H1 (cell line): ENCODE data around the gene ATF7. TPM values are rescaled to one million over a fixed set of nuclear protein-coding genes. Genes with fewer than 3 reads are reported as not detected.

Experiments used
- CTCF ChIA-PET: fragments of 300-600 bp; sonication (Branson Sonifier 250); formaldehyde crosslinking; loops from one replicate; lab custom pipeline; 2021; ENCODE audit not compliant: partially characterized antibody; lab: Charles Lee
- POLR2A ChIA-PET: fragments of 300-600 bp; sonication (Branson Sonifier 250); formaldehyde crosslinking; loops from one replicate; lab custom pipeline; 2021; ENCODE audit warnings: inconsistent platforms; ENCODE audit not compliant: partially characterized antibody; lab: Charles Lee
- DNase-seq, 2 experiments: peaks; one replicate each; pipeline versions ENCODE4 v3.0.0 to v3.0.0-alpha.2; 2010 to 2022; ENCODE audit warnings: low spot score in 2 of 2, low read depth in 1 of 2, mixed read lengths in 1 of 2
- FAIRE-seq: peaks from 2 replicates; lab custom pipeline; 2011; peaks lifted over from hg19 to GRCh38; lab: Jason Lieb, UNC
- H2AFZ ChIP-seq: 2 replicates; pipeline ENCODE4 v1.8.1; 2012; ENCODE audit warnings: low read length, inconsistent platforms
- H2AK5ac ChIP-seq: 2 replicates; pipeline ENCODE4 v1.6.1; 2013; ENCODE audit warnings: low read depth, low read length
- H2BK120ac ChIP-seq: replicated peaks from 2 replicates; pipeline ENCODE3; 2013; ENCODE audit warnings: low read depth, low read length, inconsistent platforms
- H2BK12ac ChIP-seq: 2 replicates; pipeline ENCODE4 v1.6.1; 2013; ENCODE audit warnings: low read depth, low read length
- H2BK15ac ChIP-seq: 2 replicates; pipeline ENCODE4 v1.6.1; 2013; ENCODE audit warnings: low read length
- H2BK20ac ChIP-seq: 2 replicates; pipeline ENCODE4 v1.6.1; 2013; ENCODE audit warnings: low read length
- H2BK5ac ChIP-seq: 2 replicates; pipeline ENCODE4 v1.6.1; 2013; ENCODE audit warnings: low read depth, low read length
- H3K14ac ChIP-seq: 2 replicates; pipeline ENCODE4 v1.6.1; 2013; ENCODE audit warnings: inconsistent platforms; ENCODE audit not compliant: insufficient read length
- H3K18ac ChIP-seq: 2 replicates; pipeline ENCODE4 v1.6.1; 2013; ENCODE audit warnings: low read length; ENCODE audit errors: extremely low read depth
- H3K23ac ChIP-seq: 2 replicates; pipeline ENCODE4 v1.6.1; 2013; ENCODE audit warnings: inconsistent platforms; ENCODE audit not compliant: insufficient read length
- H3K23me2 ChIP-seq: 2 replicates; pipeline ENCODE4 v1.6.1; 2013; ENCODE audit warnings: low read depth, low read length
- H3K27ac ChIP-seq: 2 replicates; pipeline ENCODE4 v1.6.1; 2011; ENCODE audit warnings: low read depth, low read length, inconsistent platforms
- H3K27me3 ChIP-seq, 4 experiments: replicated peaks in 1 of 4; 1 replicate in 1 of 4; 2 replicates in 3 of 4; pipeline versions ENCODE4 v1.6.1 to v1.8.1; 2011 to 2013; ENCODE audit warnings: low read length in 3 of 4, mild to moderate bottlenecking in 3 of 4, inconsistent platforms in 2 of 4, mixed read lengths in 2 of 4, moderate library complexity in 1 of 4; ENCODE audit not compliant: control insufficient read depth in 3 of 4, insufficient read depth in 3 of 4; ENCODE audit errors: extremely low read depth in 1 of 4
- H3K36me3 ChIP-seq, 4 experiments: 2 replicates each; pipeline versions ENCODE4 v1.6.1 to v1.8.1; 2011 to 2013; ENCODE audit warnings: mild to moderate bottlenecking in 4 of 4, low read length in 3 of 4, moderate library complexity in 2 of 4, control low read depth in 1 of 4, inconsistent platforms in 1 of 4; ENCODE audit not compliant: insufficient read depth in 4 of 4, control insufficient read depth in 2 of 4
- H3K4ac ChIP-seq: replicated peaks from 2 replicates; pipeline ENCODE3; 2013; ENCODE audit warnings: low read length, low read depth, mixed read lengths, inconsistent platforms; ENCODE audit not compliant: insufficient read length
- H3K4me1 ChIP-seq, 4 experiments: replicated peaks in 1 of 4; 1 replicate in 1 of 4; 2 replicates in 3 of 4; pipeline versions ENCODE4 v1.6.1 to v1.8.1; 2011 to 2013; ENCODE audit warnings: low read length in 3 of 4, inconsistent platforms in 2 of 4, mixed read lengths in 1 of 4; ENCODE audit not compliant: insufficient read depth in 4 of 4, control insufficient read depth in 3 of 4
- H3K4me2 ChIP-seq, 2 experiments: 2 replicates each; pipeline versions ENCODE4 v1.6.1 to v1.8.1; 2011 to 2013; ENCODE audit warnings: low read depth in 2 of 2, low read length in 2 of 2, control low read depth in 1 of 2, inconsistent platforms in 1 of 2, mild to moderate bottlenecking in 1 of 2; ENCODE audit not compliant: insufficient read depth in 1 of 2
- H3K4me3 ChIP-seq, 4 experiments: fragments of 200-600, 300-600 bp in 1 of 4; sonication (generic), shearing (Covaris generic), sonication (Bioruptor Twin) in 1 of 4; 2 replicates each; pipeline versions ENCODE4 v1.5.1 to v1.8.1; 2011 to 2016; ENCODE audit warnings: low read length in 4 of 4, low read depth in 3 of 4, control low read depth in 2 of 4, inconsistent platforms in 2 of 4, mild to moderate bottlenecking in 2 of 4, mixed read lengths in 1 of 4, moderate library complexity in 1 of 4; ENCODE audit not compliant: insufficient read depth in 2 of 4; ENCODE audit errors: extremely low read depth in 1 of 4
- H3K56ac ChIP-seq: replicated peaks from 2 replicates; pipeline ENCODE3; 2013; ENCODE audit warnings: low read depth, mild to moderate bottlenecking, mixed read lengths, low read length, inconsistent platforms; ENCODE audit not compliant: insufficient read length
- H3K79me1 ChIP-seq: 2 replicates; pipeline ENCODE4 v1.6.1; 2013; ENCODE audit warnings: low read depth, low read length, control low read depth
- H3K79me2 ChIP-seq, 2 experiments: 2 replicates each; pipeline versions ENCODE4 v1.6.1 to v1.8.1; 2012 to 2013; ENCODE audit warnings: low read length in 2 of 2, mild to moderate bottlenecking in 2 of 2, inconsistent platforms in 1 of 2; ENCODE audit not compliant: insufficient read depth in 2 of 2, control insufficient read depth in 1 of 2
- H3K9ac ChIP-seq, 4 experiments: replicated peaks in 1 of 4; 1 replicate in 1 of 4; 2 replicates in 3 of 4; pipeline versions ENCODE4 v1.6.1 to v1.8.1; 2011 to 2013; ENCODE audit warnings: low read depth in 3 of 4, low read length in 3 of 4, control low read depth in 2 of 4, mild to moderate bottlenecking in 2 of 4, moderate library complexity in 2 of 4, inconsistent platforms in 1 of 4; ENCODE audit errors: extremely low read depth in 1 of 4
- H3K9me3 ChIP-seq, 2 experiments: 2 replicates each; pipeline versions ENCODE4 v1.6.1 to v1.8.1; 2012 to 2013; ENCODE audit warnings: mild to moderate bottlenecking in 2 of 2, moderate library complexity in 2 of 2, control low read depth in 1 of 2, inconsistent platforms in 1 of 2, low read depth in 1 of 2, low read length in 1 of 2, mixed read lengths in 1 of 2; ENCODE audit not compliant: insufficient read depth in 2 of 2
- H4K20me1 ChIP-seq, 2 experiments: replicated peaks in 1 of 2; 2 replicates each; pipeline versions ENCODE3 to v1.8.1; 2011 to 2013; ENCODE audit warnings: inconsistent platforms in 2 of 2, low read length in 2 of 2, mild to moderate bottlenecking in 1 of 2; ENCODE audit not compliant: insufficient read depth in 2 of 2, control insufficient read depth in 1 of 2
- H4K5ac ChIP-seq: 2 replicates; pipeline ENCODE4 v1.6.1; 2013; ENCODE audit warnings: low read length, low read depth, mixed read lengths, inconsistent platforms; ENCODE audit not compliant: insufficient read length
- H4K8ac ChIP-seq: 2 replicates; pipeline ENCODE4 v1.8.0; 2013; ENCODE audit warnings: mild to moderate bottlenecking, moderate library complexity, low read length, inconsistent platforms; ENCODE audit not compliant: insufficient read depth; ENCODE audit errors: extremely low read depth
- H4K91ac ChIP-seq: replicated peaks from 2 replicates; pipeline ENCODE3; 2013; ENCODE audit warnings: low read length, mixed read lengths, inconsistent platforms; ENCODE audit not compliant: insufficient read length
- CHD1 ChIP-seq: IDR thresholded peaks from 2 replicates; pipeline ENCODE4 v1.6.1; 2012; ENCODE audit warnings: low read depth, low read length, improper control_type of control experiment
- EP300 ChIP-seq, 2 experiments: IDR thresholded peaks; 1 replicate in 1 of 2; 2 replicates in 1 of 2; pipeline ENCODE4 v1.6.1; 2011 to 2012; ENCODE audit warnings: low read depth in 2 of 2, low read length in 2 of 2, mild to moderate bottlenecking in 2 of 2, borderline replicate concordance in 1 of 2, inconsistent platforms in 1 of 2, moderate library complexity in 1 of 2
- EZH2 ChIP-seq: fragments of 200-600 bp; sonication (generic); IDR thresholded peaks from 2 replicates; pipeline ENCODE4 v1.7.1; 2012; ENCODE audit warnings: low read depth, mild to moderate bottlenecking, moderate library complexity, low read length, inconsistent platforms; ENCODE audit not compliant: severe bottlenecking
- GABPA ChIP-seq: IDR thresholded peaks from 2 replicates; pipeline ENCODE4 v1.6.1; 2011; ENCODE audit warnings: mild to moderate bottlenecking, low read length, moderate library complexity, borderline replicate concordance; ENCODE audit not compliant: insufficient read depth
- HDAC6 ChIP-seq: IDR thresholded peaks from one replicate; pipeline ENCODE4 v1.7.1; 2012; ENCODE audit warnings: low read depth, mild to moderate bottlenecking, inconsistent platforms, low read length, moderate library complexity
- NRF1 ChIP-seq: IDR thresholded peaks from 2 replicates; pipeline ENCODE4 v1.6.1; 2011; ENCODE audit warnings: mild to moderate bottlenecking, low read depth, low read length, improper control_type of control experiment
- POLR2A ChIP-seq, 2 experiments: IDR thresholded peaks; 1 replicate in 1 of 2; 2 replicates in 1 of 2; pipeline ENCODE4 v1.6.1; 2011; ENCODE audit warnings: low read depth in 2 of 2, low read length in 2 of 2, mild to moderate bottlenecking in 2 of 2; ENCODE audit errors: control extremely low read depth in 1 of 2
- SIX5 ChIP-seq: IDR thresholded peaks from 2 replicates; pipeline ENCODE4 v1.6.1; 2011; ENCODE audit warnings: mild to moderate bottlenecking, low read depth, low read length
- TAF1 ChIP-seq: IDR thresholded peaks from 2 replicates; pipeline ENCODE4 v1.6.1; 2011; ENCODE audit warnings: mild to moderate bottlenecking, low read depth, low read length
- WGBS, 2 experiments: shearing (Covaris generic) in 1 of 2; methylation state at CpG; one replicate each; pipeline versions ENCODE4 v1.1.6 to v1.1.7; 2013 to 2015; ENCODE audit warnings: low lambda C conversion rate in 2 of 2, mixed read lengths in 2 of 2, inconsistent platforms in 1 of 2, low coverage in 1 of 2, missing lambda C conversion rate in 1 of 2; ENCODE audit not compliant: insufficient replicate concordance in 2 of 2, insufficient coverage in 1 of 2, insufficient read length in 1 of 2; ENCODE audit errors: extremely low coverage in 1 of 2, missing lambda C conversion rate in 1 of 2; 5-methylcytosine and 5-hydroxymethylcytosine counted together
- polyA plus RNA-seq, 7 experiments: library from polyadenylated mRNA; depleted of rRNA in 3 of 7; stranded (reverse) in 5 of 7; unstranded in 2 of 7; fragments of >200 nt in 5 of 7; fragments of 200-250 nt in 2 of 7; gene quantifications; 1 replicate in 5 of 7; 2 replicates in 1 of 7; 4 replicates in 1 of 7; pipeline versions ENCODE4 v1.2.1 to v1.2.3, GENCODE V29; 2011 to 2013; ENCODE audit warnings: missing spikeins in 2 of 7, mixed read lengths in 2 of 7
- total RNA-seq: library from RNA; stranded (reverse); fragmentation: NEBNext Ultra II Directional; extraction: Animal tissue kit (Norgen Biotek cat#: 25700); gene quantifications from 2 replicates; pipeline ENCODE4 v1.2.1, GENCODE V29; 2021
- TF ChIP-seq, protein P1 (sequence below): IDR thresholded peaks from 2 replicates; pipeline ENCODE4 v1.6.1; 2012; ENCODE audit warnings: inconsistent platforms

Gene ATF7
- total and polyA plus RNA-seq, 2 of the 8 experiments (the other 6 are each of a cell fraction or from before 2014, with no cell fraction given) = 10.1 to 16.6 TPM

GRCh38 chr12:53496752-53497032 lies 129.5 kb downstream of the ATF7 start:
- Histone ChIP-seq H3K9me3 (no peaks in the 10 kb centered on the region), H3K23ac (no peak overlapping the region), H3K36me3 (no peaks in the 10 kb centered on the region), H3K27ac (no peak overlapping the region), H2BK20ac (no peak overlapping the region), H3K14ac (no peak overlapping the region), H2BK12ac (peak overlapping the region; percentile 54; the same call in 1 of the 2 replicates), H2BK5ac (no peak overlapping the region), H3K23me2 (peaks cover 32% of the 10 kb centered on the region), H4K91ac (no peak overlapping the region), H2AFZ (no peak overlapping the region), H3K27me3 (no peaks in the 10 kb centered on the region), H4K20me1 (no peaks in the 10 kb centered on the region), H3K79me2 (peaks cover 0 to 20% of the 10 kb centered on the region in 2 experiments; a peak in 2 of 4 replicates), H3K4me2 (peak overlapping the region; percentile 53 to 54; a peak in 2 of 4 replicates), H3K4me3 (peak overlapping the region in 1 of 4 experiments; percentile 27; a peak in 1 of 8 replicates), H3K4ac (no peak overlapping the region), H3K56ac (no peak overlapping the region), H4K8ac (no peak overlapping the region), H2BK120ac (no peak overlapping the region), H2BK15ac (peak overlapping the region; percentile 98), H3K4me1 (peaks cover 15 to 54% (median 24%) of the 10 kb centered on the region in 4 experiments), H2AK5ac (no peak overlapping the region), H3K9ac (no peak overlapping the region), H3K79me1 (peaks cover 10% of the 10 kb centered on the region), H3K18ac (no peak overlapping the region), H4K5ac (no peak overlapping the region)
- no peak for TF ChIP-seq POLR2A (IDR thresholded peaks at IDR 0.05; ENCODE audit: control extremely low read depth in 1 of 2, low read depth in 2 of 2, low read length in 2 of 2)
- no peak for TF ChIP-seq EP300 (IDR thresholded peaks at IDR 0.05; ENCODE audit: borderline replicate concordance in 1 of 2, low read depth in 2 of 2, low read length in 2 of 2)
- no peak for TF ChIP-seq GABPA
- TF ChIP-seq EZH2 = no peak
- no peak for TF ChIP-seq HDAC6
- TF ChIP-seq TAF1 = no peak
- no peak for TF ChIP-seq CHD1
- no peak for TF ChIP-seq SIX5
- TF ChIP-seq, protein P1, sequence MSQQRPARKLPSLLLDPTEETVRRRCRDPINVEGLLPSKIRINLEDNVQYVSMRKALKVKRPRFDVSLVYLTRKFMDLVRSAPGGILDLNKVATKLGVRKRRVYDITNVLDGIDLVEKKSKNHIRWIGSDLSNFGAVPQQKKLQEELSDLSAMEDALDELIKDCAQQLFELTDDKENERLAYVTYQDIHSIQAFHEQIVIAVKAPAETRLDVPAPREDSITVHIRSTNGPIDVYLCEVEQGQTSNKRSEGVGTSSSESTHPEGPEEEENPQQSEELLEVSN = no peak
- no peak for TF ChIP-seq NRF1
- 80% methylated on average over 1 of the region's 1 CpG; no CpG with 5 or more reads in 1 of the 2 experiments for WGBS, 2 experiments
- ChIA-PET POLR2A (interaction anchor here (1.4 to 67.0 kb wide), 4 partner anchors 3 to 175 kb away, joined by 4 to 3397 read pairs (median 1728); partner anchors contain the start of genes AAAS, MAP3K12, NPFF and PCBP2), CTCF (interaction anchor here (2.1 to 5.5 kb wide), 2 partner anchors 12 to 14 kb away, joined by 8 to 41 read pairs; no protein-coding TSS in a partner anchor)
- DNase-seq = no peak
- no peak for FAIRE-seq
